Stimulated activated CD8-positive, alpha-beta memory T cell treated with anti-CD3 and anti-CD28 coated beads, Interleukin-7, amount 100 ng/mL, for 4 hours (primary cell): ENCODE measurements around the gene INSM1.
"Not testable (repeated sequence)": the region's sequence is repeated elsewhere in the genome, so short reads cannot be mapped to it uniquely, and the experiment has no call there.

ENCODE experiments used
- DNase-seq, 2 donors: peaks; one replicate each; pipeline ENCODE4 v3.0.0-alpha.2; 2020; ENCODE audit warnings: low read depth in 2 of 2

INSM1 gene

GRCh38 chr20:20367575-20368417 is at the start of gene INSM1:
Gene INSM1, plus strand, starts transcription at chr20:20368104. Its CDS starts 164 bp downstream, at chr20:20368268.
- no peak for DNase-seq

- no peak for DNase-seq
These were observed 49.3 kb upstream of the INSM1 start for GRCh38 chr20:20318365-20319161.

- DNase-seq = no peak
These were observed 46.8 kb upstream of the INSM1 start for GRCh38 chr20:20321134-20321533.

GRCh38 chr20:20321917-20322316 is 46.0 kb upstream of the INSM1 start:
- DNase-seq = no peak

GRCh38 chr20:20322912-20323311 is 45.0 kb upstream of the INSM1 start:
- no peak for DNase-seq

GRCh38 chr20:20327746-20328145 is 40.2 kb upstream of the INSM1 start:
- DNase-seq = no peak

GRCh38 chr20:20329564-20329963 is 38.3 kb upstream of the INSM1 start:
- no peak for DNase-seq

- no peak for DNase-seq
These were observed 36.7 kb upstream of the INSM1 start for GRCh38 chr20:20331156-20331555.

- DNase-seq = no peak
These were observed 36.1 kb upstream of the INSM1 start for GRCh38 chr20:20331817-20332216.

- DNase-seq = no peak
These were observed 34.0 kb upstream of the INSM1 start for GRCh38 chr20:20333866-20334265.

GRCh38 chr20:20334489-20334888 is 33.4 kb upstream of the INSM1 start:
- no peak for DNase-seq

GRCh38 chr20:20338133-20338730 is 29.7 kb upstream of the INSM1 start:
- no peak for DNase-seq

GRCh38 chr20:20340443-20340842 is 27.5 kb upstream of the INSM1 start:
- DNase-seq = no peak

GRCh38 chr20:20341371-20341770 is 26.5 kb upstream of the INSM1 start:
- no peak for DNase-seq

GRCh38 chr20:20342066-20342465 is 25.8 kb upstream of the INSM1 start:
- no peak for DNase-seq

GRCh38 chr20:20343932-20344331 is 24.0 kb upstream of the INSM1 start:
- no peak for DNase-seq

- DNase-seq = no peak
These were observed 23.4 kb upstream of the INSM1 start for GRCh38 chr20:20344476-20344875.

- no peak for DNase-seq
These were observed 14.3 kb upstream of the INSM1 start for GRCh38 chr20:20353576-20353975.

GRCh38 chr20:20355503-20355902 is 12.4 kb upstream of the INSM1 start:
- not testable (repeated sequence) for DNase-seq

- no peak for DNase-seq
These were observed 9.1 kb upstream of the INSM1 start for GRCh38 chr20:20358801-20359200.

- DNase-seq = no peak
These were observed 8.3 kb upstream of the INSM1 start for GRCh38 chr20:20359628-20360027.

GRCh38 chr20:20360464-20360863 is 7.4 kb upstream of the INSM1 start:
- no peak for DNase-seq
